SHP77 (cell line): ENCODE data around the gene NGFR.

Source experiments
- DNase-seq, 2 experiments: peaks; one replicate each; lab custom pipeline; 2025; lab: John Stamatoyannopoulos, UW

Gene NGFR

GRCh38 chr17:49515196-49515770 is 20.2 kb downstream of the NGFR start:
- peak in 1 of 2 experiments; percentile 21 for DNase-seq

- no peak for DNase-seq
Measured at GRCh38 chr17:49516180-49516579, 21.1 kb downstream of the NGFR start.

- DNase-seq: no peak
Measured at GRCh38 chr17:49518346-49519078, 23.4 kb downstream of the NGFR start.

- no peak for DNase-seq
Measured at GRCh38 chr17:49519781-49520180, 24.7 kb downstream of the NGFR start.

GRCh38 chr17:49520386-49521087 is 25.4 kb downstream of the NGFR start:
- no peak for DNase-seq

- DNase-seq: no peak
Measured at GRCh38 chr17:49521088-49521450, 26.0 kb downstream of the NGFR start.

- no peak for DNase-seq
Measured at GRCh38 chr17:49521471-49522356, 26.6 kb downstream of the NGFR start.

- no peak for DNase-seq
Measured at GRCh38 chr17:49522357-49522890, 27.3 kb downstream of the NGFR start.

- DNase-seq: no peak
Measured at GRCh38 chr17:49523196-49523595, 28.1 kb downstream of the NGFR start.

- DNase-seq: no peak
Measured at GRCh38 chr17:49523706-49524472, 28.8 kb downstream of the NGFR start.

- DNase-seq: no peak
Measured at GRCh38 chr17:49524473-49525359, 29.6 kb downstream of the NGFR start.

GRCh38 chr17:49525831-49526741 is 31.0 kb downstream of the NGFR start:
- no peak for DNase-seq

- DNase-seq: no peak
Measured at GRCh38 chr17:49527927-49528651, 33.0 kb downstream of the NGFR start.

- DNase-seq: no peak
Measured at GRCh38 chr17:49528966-49529365, 33.9 kb downstream of the NGFR start.

GRCh38 chr17:49530118-49530517 is 35.0 kb downstream of the NGFR start:
- DNase-seq: no peak

- DNase-seq: no peak
Measured at GRCh38 chr17:49543860-49544259, 48.8 kb downstream of the NGFR start.

- DNase-seq: no peak
Measured at GRCh38 chr17:49545007-49545660, 50.0 kb downstream of the NGFR start.
